SK-N-MC (cell line): ENCODE data around the gene ITGA4.

Experiments
- EZH2 ChIP-seq: fragments of 200-600 bp; sonication (generic); IDR thresholded peaks from one replicate; pipeline ENCODE4 v1.6.1; 2017; ENCODE audit warnings: antibody characterized with exemption
- FOXP2 ChIP-seq: optimal IDR thresholded peaks from 2 replicates; pipeline ENCODE3; 2011; ENCODE audit warnings: mild to moderate bottlenecking, moderate library complexity; ENCODE audit not compliant: insufficient read depth; ENCODE audit errors: extremely low read length, control extremely low read depth
- POLR2AphosphoS5 ChIP-seq: IDR thresholded peaks from 2 replicates; pipeline ENCODE4 v1.6.1; 2012; ENCODE audit warnings: mild to moderate bottlenecking, low read depth, low read length, borderline replicate concordance

DNA sequence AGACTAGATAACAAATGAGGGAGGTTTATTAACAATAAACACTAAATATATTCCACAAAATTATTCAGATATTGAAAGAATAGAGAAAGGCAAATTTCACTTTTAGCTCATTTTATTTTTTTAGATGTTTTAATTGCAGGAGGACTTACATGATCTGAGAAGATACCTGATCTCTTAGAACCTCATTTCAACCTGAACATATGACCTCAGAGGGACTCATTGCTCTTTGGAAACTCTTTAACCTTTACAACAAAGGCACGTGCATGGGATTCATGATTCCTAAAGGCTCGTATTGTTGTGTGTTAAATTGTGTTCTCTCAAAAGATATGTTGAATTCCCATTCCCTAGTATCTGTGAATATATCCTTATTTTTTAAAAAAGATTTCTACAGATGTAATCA is 35.7 kb upstream of the ITGA4 start:
- no peak for TF ChIP-seq EZH2
- no peak for TF ChIP-seq POLR2AphosphoS5
- no peak for TF ChIP-seq FOXP2
